ENCODE measurements around the gene SEPSECS.

Gene SEPSECS

GRCh38 chr4:25101836-25102235, 58.4 kb downstream of the SEPSECS start (continued):
- TF ChIP-seq TSHZ2 (CRISPR knock-in tag; IDR thresholded peaks at IDR 0.05), result no peak
- no peak for TF ChIP-seq ZNF8 (CRISPR knock-in tag; IDR thresholded peaks at IDR 0.05)

DNA sequence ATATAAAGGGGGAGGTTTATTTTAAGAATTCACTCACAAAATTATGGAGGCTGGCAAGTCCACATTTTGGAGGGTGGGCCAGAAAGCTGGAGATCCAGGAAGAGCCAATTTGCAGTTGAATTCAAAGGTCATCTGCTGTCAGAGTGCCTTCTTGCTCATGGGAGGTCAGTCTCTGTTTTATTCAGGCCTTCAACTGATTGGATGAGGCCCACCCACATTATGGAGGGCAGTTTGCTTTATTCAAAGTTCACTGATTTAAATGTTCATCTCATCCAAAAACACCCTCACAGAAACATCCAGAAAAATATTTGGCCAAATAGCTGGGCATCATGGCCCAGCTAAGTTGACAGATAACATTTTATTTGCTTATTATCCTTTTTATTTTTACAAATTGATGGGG, 59.5 kb downstream of the SEPSECS start:
- no peak for ATAC-seq
- TF ChIP-seq PATZ1 (CRISPR knock-in tag; IDR thresholded peaks at IDR 0.05; ENCODE audit: borderline replicate concordance) (no peak), CSRNP3 (CRISPR knock-in tag; IDR thresholded peaks at IDR 0.05) (no peak), ZNF8 (CRISPR knock-in tag; IDR thresholded peaks at IDR 0.05) (no peak), SNAI2 (CRISPR knock-in tag; IDR thresholded peaks at IDR 0.05) (no peak), TOX (CRISPR knock-in tag; IDR thresholded peaks at IDR 0.05; ENCODE audit: borderline replicate concordance) (no peak), BACH2 (CRISPR knock-in tag; IDR thresholded peaks at IDR 0.05; ENCODE audit: borderline replicate concordance) (no peak), ZNF70 (CRISPR knock-in tag; IDR thresholded peaks at IDR 0.05) (no peak), OSR1 (CRISPR knock-in tag; IDR thresholded peaks at IDR 0.05) (no peak), CSDC2 (CRISPR knock-in tag; IDR thresholded peaks at IDR 0.05) (no peak), ZFP3 (CRISPR knock-in tag; IDR thresholded peaks at IDR 0.05) (no peak), ISL1 (CRISPR knock-in tag; IDR thresholded peaks at IDR 0.05) (no peak), ZNF565 (CRISPR knock-in tag; conservative IDR thresholded peaks at IDR 0.05; ENCODE audit: low read depth) (no peak), RARB (CRISPR knock-in tag; IDR thresholded peaks at IDR 0.05) (no peak), TSHZ2 (CRISPR knock-in tag; IDR thresholded peaks at IDR 0.05) (no peak), TCF4 (CRISPR knock-in tag; IDR thresholded peaks at IDR 0.05; ENCODE audit: borderline replicate concordance) (no peak), ZC3H10 (CRISPR knock-in tag; IDR thresholded peaks at IDR 0.05) (no peak)

GRCh38 chr4:25100021-25100555, 60.2 kb downstream of the SEPSECS start:
- no peak for ATAC-seq
- no peak for TF ChIP-seq CSRNP3 (CRISPR knock-in tag; IDR thresholded peaks at IDR 0.05)
- no peak for TF ChIP-seq CSDC2 (CRISPR knock-in tag; IDR thresholded peaks at IDR 0.05)
- no peak for TF ChIP-seq ZNF70 (CRISPR knock-in tag; IDR thresholded peaks at IDR 0.05)
- no peak for TF ChIP-seq ZC3H10 (CRISPR knock-in tag; IDR thresholded peaks at IDR 0.05)
- TF ChIP-seq TSHZ2 (CRISPR knock-in tag; IDR thresholded peaks at IDR 0.05), result no peak
- TF ChIP-seq POU6F1 (CRISPR knock-in tag; IDR thresholded peaks at IDR 0.05; ENCODE audit: borderline replicate concordance, low read depth), result no peak
- TF ChIP-seq RARB (CRISPR knock-in tag; IDR thresholded peaks at IDR 0.05), result no peak
- TF ChIP-seq ISL1 (CRISPR knock-in tag; IDR thresholded peaks at IDR 0.05), result no peak
- no peak for TF ChIP-seq PPARA (CRISPR knock-in tag; IDR thresholded peaks at IDR 0.05; ENCODE audit: borderline replicate concordance)
- no peak for TF ChIP-seq ZNF8 (CRISPR knock-in tag; IDR thresholded peaks at IDR 0.05)
- no peak for TF ChIP-seq GLIS3 (CRISPR knock-in tag; IDR thresholded peaks at IDR 0.05)
- no peak for TF ChIP-seq PATZ1 (CRISPR knock-in tag; IDR thresholded peaks at IDR 0.05; ENCODE audit: borderline replicate concordance)
